GM12801 (cell line): ENCODE measurements around the gene BEND4.

Experiments used
- TF ChIP-seq, protein P1 (sequence below): IDR thresholded peaks from one replicate; pipeline ENCODE4 v1.5.1; 2011; ENCODE audit warnings: control low read depth; ENCODE audit not compliant: insufficient read length; ENCODE audit errors: extremely low read depth

BEND4 gene

DNA sequence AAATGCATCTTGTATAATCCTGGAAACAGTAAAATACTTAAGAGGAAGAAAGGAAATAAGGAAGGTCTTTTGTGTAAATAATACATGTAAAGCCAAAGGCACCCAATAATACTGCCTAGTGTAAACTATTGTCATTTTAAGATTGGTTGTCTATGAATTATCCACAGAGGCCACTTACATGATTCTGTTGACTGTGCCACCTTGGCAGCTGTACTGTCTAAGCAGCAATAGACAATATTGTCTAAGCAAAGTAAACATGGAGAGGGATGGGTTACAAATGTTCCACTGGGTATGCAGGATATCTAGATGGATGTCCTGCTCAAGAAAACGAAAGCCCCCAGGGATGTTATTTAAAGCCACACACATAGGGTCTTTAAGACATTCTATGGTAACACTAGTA is 19.4 kb downstream of the BEND4 start:
- TF ChIP-seq, protein P1, sequence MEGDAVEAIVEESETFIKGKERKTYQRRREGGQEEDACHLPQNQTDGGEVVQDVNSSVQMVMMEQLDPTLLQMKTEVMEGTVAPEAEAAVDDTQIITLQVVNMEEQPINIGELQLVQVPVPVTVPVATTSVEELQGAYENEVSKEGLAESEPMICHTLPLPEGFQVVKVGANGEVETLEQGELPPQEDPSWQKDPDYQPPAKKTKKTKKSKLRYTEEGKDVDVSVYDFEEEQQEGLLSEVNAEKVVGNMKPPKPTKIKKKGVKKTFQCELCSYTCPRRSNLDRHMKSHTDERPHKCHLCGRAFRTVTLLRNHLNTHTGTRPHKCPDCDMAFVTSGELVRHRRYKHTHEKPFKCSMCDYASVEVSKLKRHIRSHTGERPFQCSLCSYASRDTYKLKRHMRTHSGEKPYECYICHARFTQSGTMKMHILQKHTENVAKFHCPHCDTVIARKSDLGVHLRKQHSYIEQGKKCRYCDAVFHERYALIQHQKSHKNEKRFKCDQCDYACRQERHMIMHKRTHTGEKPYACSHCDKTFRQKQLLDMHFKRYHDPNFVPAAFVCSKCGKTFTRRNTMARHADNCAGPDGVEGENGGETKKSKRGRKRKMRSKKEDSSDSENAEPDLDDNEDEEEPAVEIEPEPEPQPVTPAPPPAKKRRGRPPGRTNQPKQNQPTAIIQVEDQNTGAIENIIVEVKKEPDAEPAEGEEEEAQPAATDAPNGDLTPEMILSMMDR, result no peak

DNA sequence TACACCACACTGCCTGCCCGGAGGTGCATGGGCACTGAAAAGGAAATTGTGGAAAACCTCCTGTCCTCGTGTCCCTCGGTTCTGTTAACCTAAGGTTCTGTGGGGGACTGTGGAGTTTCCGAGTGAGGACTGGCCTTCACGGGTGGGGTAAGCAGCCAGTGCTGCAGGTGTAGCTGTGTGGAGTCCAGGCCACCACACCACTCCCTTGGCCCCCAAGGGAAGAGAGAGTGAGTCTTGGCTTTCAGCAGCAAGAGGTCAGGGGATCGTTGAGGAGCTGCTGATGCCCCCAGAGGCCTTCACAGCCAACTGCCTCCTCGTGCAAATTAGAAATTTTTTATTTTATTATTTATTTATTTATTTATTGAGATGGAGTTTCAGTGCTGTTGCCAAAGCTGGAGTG is 20.4 kb downstream of the BEND4 start:
- TF ChIP-seq, protein P1, result no peak

DNA sequence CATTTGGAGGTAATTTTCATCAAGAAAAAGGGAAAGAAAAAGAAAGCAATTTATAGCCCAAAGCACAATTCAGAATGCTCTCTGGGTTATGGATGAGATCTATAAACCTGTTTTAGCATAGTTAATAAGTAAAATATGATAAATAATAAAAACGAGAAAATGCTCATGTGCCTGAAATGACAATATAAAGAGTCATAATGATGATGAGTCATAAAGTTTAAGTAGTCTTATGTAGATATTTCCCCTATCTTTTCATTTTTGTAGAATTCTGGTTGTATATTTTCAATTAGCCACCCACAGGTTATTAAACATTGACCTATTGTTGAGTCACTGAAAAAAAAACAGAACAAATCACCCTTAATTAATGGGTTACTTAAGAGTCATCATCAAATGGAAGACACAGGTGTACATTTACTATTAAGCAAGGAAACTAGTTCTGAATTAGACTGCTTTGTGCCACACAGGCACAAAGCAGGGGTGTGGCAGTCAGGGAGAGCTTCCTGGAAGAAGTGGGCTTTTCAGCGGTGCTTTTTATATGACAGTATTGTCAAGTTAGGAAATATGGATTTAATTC is 29.3 kb downstream of the BEND4 start:
- TF ChIP-seq, protein P1, result no peak

GRCh38 chr4:42122237-42122636 is 30.2 kb downstream of the BEND4 start:
- TF ChIP-seq, protein P1, result no peak

DNA sequence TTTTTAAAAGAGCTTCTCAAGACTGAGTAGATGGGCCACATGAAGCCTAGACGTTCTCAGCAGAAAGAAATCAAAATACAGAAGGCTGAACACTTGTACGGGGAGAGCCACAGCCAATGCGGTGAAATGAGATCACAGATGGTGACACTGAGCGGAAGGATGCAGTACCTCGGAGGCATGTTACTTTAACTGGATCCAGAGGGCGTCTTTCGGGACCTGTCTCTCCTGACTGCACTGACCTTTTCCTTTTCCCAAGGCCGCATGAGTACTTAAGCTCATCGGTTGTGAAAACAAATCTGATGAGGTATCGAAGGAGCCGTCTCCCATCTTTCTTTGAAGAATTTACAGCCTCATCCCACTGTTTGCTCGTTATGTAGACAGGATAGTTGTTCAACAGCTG is 32.6 kb downstream of the BEND4 start:
- TF ChIP-seq, protein P1, result no peak

DNA sequence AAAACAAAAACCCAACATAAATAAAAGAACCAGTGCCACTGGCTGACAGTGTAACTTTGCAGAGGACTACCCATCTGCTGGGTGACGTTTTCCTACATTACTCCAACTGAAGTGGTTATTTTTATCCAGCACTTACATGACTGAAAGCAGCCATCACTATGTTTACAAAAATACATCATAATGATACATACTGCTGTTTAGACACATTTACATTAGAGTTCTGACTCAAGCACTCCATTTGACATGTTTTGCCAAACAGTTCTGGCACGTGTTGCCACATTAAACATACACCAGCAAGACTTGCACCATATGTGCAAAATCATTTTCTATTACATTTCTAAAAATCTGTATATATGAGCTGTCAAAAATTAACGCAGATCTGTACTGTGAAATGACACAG is 39.6 kb downstream of the BEND4 start:
- TF ChIP-seq, protein P1, result no peak

GRCh38 chr4:42104521-42104920 is 47.9 kb downstream of the BEND4 start:
- TF ChIP-seq, protein P1, result no peak
